Muscle of arm (tissue), 14 donors: Measurements from ENCODE around the gene MIB1. TPM values are rescaled to one million over a fixed set of nuclear protein-coding genes. Genes with fewer than 3 reads are reported as not detected.
"Not testable (repeated sequence)": the region's sequence is repeated elsewhere in the genome, so short reads cannot be mapped to it uniquely, and the experiment has no call there.

Experiments used
- DNase-seq: peaks from one replicate; pipeline ENCODE4 v3.0.0-alpha.2; 2013
- long read RNA-seq, 11 donors: transcript quantifications; one replicate each; lab custom pipeline, GENCODE V29; 2026
- polyA plus RNA-seq, 12 donors: library from polyadenylated mRNA; unstranded; fragments of 120-200 nt; gene quantifications; one replicate each; pipeline ENCODE4 v1.2.1, GENCODE V29; 2013; ENCODE audit not compliant: insufficient read length in 12 of 12

MIB1 gene
- 10 to 100 TPM in 11 of 12 donors, not detected in 1; 30.1 to 60.6 (median 44.3) TPM for polyA plus RNA-seq
- long read RNA-seq, donor 1, full-length matches to known transcripts = 1 of 1 reads
- long read RNA-seq, donor 1, partial matches to known transcripts = 0 of 1 reads
- long read RNA-seq, donor 1, other reads (novel, unspliced or antisense) = 0 of 1 reads
- long read RNA-seq, donor 2, full-length matches to known transcripts = 5 of 256 reads
- long read RNA-seq, donor 2, partial matches to known transcripts = 132 of 256 reads
- long read RNA-seq, donor 2, other reads (novel, unspliced or antisense) = 119 of 256 reads
- long read RNA-seq, donor 3, full-length matches to known transcripts = 1 of 1 reads
- long read RNA-seq, donor 3, partial matches to known transcripts = 0 of 1 reads
- long read RNA-seq, donor 3, other reads (novel, unspliced or antisense) = 0 of 1 reads
- long read RNA-seq, donor 4, full-length matches to known transcripts = 1 of 1 reads
- long read RNA-seq, donor 4, partial matches to known transcripts = 0 of 1 reads
- long read RNA-seq, donor 4, other reads (novel, unspliced or antisense) = 0 of 1 reads
- long read RNA-seq, donor 5, full-length matches to known transcripts = 6 of 454 reads
- long read RNA-seq, donor 5, partial matches to known transcripts = 311 of 454 reads
- long read RNA-seq, donor 5, other reads (novel, unspliced or antisense) = 137 of 454 reads
- long read RNA-seq, donor 6 = 0 reads
- long read RNA-seq, donor 7 = 0 reads
- long read RNA-seq, donor 8, full-length matches to known transcripts = 4 of 221 reads
- long read RNA-seq, donor 8, partial matches to known transcripts = 136 of 221 reads
- long read RNA-seq, donor 8, other reads (novel, unspliced or antisense) = 81 of 221 reads
- long read RNA-seq, donor 9, partial matches to known transcripts = 9 of 40 reads
- long read RNA-seq, donor 9, other reads (novel, unspliced or antisense) = 31 of 40 reads
- long read RNA-seq, donor 10, full-length matches to known transcripts = 3 of 191 reads
- long read RNA-seq, donor 10, partial matches to known transcripts = 56 of 191 reads
- long read RNA-seq, donor 10, other reads (novel, unspliced or antisense) = 132 of 191 reads
- long read RNA-seq, donor 11, partial matches to known transcripts = 55 of 132 reads
- long read RNA-seq, donor 11, other reads (novel, unspliced or antisense) = 77 of 132 reads

GRCh38 chr18:21740538-21741311 lies at the start of gene MIB1:
Gene MIB1, plus strand, starts transcription at chr18:21740792. Its CDS starts 792 bp downstream, at chr18:21741584.
- DNase-seq = peak; percentile 99

- DNase-seq = no peak
These were observed 47.3 kb upstream of the MIB1 start for GRCh38 chr18:21693322-21693721.

GRCh38 chr18:21700528-21701075 lies 40.0 kb upstream of the MIB1 start:
- DNase-seq = no peak

GRCh38 chr18:21701621-21702020 lies 39.0 kb upstream of the MIB1 start:
- no peak for DNase-seq

DNA sequence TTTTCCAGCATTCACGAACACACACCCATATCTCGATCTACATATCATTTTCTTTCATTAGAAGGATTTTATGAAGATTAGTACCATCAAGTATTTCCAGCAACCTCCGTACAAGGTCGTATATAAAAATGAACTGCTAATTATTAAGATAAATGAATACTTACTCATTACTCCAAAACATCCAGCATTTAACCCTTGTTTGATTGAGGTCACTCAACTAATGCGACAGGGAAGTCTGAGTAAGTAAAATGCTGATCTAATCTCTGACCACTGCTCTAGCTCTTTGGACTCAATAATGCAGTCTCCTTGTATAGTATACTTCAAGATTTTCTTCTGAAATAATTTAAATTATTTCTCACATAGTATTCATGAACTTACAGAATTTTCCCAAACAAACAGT lies 38.0 kb upstream of the MIB1 start:
- DNase-seq = no peak

DNA sequence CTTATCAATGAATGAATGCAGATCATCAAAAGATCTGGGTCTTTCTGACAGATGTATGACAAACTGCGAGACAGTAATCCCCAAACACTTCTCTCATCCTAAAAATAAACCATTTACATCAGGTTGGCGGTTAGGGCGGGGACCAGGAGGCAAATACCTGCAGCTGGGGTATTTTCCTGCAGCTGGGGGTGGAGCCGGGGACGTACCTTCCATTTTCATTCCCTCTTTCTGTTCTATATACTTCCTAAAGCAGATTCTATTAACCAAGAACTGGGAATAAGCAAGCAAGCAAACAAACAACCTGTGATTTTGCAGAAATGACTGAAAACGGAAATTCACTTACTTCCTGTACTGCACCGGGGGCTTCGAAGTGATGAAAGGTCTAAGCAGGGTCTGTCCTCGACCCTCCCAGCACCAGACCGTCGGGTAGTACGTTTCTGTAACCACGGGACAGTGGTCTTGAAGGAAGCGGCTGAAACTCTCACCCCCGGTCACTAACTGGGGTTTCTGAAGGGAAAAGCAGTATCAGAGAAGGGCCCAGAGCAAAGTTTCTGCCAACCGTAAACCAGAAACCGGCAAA lies 37.3 kb upstream of the MIB1 start:
- DNase-seq = peak; percentile 51

DNA sequence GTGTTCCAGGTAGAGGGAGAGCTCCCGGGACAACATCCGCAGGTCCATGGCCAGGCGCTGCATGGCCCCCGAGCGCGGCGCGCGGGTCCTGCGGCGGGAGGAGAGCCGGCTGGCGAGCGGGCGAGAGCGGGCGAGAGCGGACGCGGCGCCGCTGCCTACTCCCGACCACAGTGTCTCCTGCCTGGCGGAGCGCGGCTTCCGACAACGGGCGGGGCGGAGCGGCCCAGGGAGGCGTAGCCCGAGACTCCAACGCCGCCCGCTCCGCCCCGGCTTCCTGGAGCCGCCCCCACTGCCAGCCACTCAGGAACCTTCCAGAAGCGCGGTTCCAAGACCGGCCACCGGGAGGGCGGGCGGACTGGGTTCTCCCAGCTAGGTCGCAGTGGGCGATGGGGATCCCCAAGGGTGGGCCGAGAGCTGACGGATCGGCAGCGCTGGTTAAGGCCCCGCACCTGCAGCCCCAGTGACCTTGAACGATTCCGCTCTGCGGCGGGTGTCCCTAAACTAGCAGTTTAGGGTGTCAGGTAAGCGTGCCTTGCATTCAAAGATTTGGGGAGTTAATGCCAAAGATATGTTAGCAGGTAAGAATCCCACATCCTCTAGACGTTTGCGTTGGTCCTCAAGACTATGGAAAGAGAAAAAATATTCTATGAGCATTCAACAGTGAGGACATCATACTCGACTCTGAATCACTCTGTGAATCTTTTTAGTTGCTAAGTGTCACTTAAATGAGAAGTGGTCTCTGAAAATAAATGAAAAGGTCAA lies 35.8 kb upstream of the MIB1 start, which contains the start of gene ABHD3:
TSS of gene ABHD3 (minus strand) at position 172 of the 762 bp plus-strand sequence. CDS start at position 63, 109 bp downstream.
- DNase-seq = peak; percentile 86

DNA sequence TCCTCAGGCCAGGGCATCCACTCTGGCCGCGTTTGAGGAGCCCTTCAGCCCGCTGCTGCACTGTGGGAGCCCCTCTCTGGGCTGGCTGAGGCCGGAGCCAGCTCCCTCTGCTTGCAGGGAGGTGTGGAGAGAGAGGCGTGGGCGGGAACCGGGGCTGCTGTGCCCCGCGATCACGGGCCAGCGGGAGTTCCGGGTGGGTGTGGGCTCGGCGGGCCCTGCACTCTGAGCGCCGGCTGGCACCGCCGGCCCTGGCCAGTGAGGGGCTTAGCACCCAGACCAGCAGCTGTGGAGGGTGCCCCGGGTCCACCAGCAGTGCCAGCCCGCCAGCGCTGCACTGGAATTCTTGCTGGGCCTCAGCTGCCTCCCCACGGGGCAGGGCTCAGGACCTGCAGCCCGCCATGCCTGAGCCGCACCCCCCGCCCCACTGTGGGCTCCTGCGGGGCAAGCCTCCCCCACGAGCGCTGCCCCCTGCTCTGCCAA lies 34.2 kb upstream of the MIB1 start:
- no peak for DNase-seq

GRCh38 chr18:21707130-21707529 lies 33.5 kb upstream of the MIB1 start:
- DNase-seq = not testable (repeated sequence)

- no peak for DNase-seq
These were observed 26.1 kb upstream of the MIB1 start for GRCh38 chr18:21714474-21714873.

GRCh38 chr18:21722687-21723086 lies 17.9 kb upstream of the MIB1 start:
- DNase-seq = no peak

GRCh38 chr18:21725201-21725600 lies 15.4 kb upstream of the MIB1 start:
- no peak for DNase-seq

- DNase-seq = no peak
These were observed 12.9 kb upstream of the MIB1 start for GRCh38 chr18:21727702-21728101.

GRCh38 chr18:21733011-21733410 lies 7.6 kb upstream of the MIB1 start:
- DNase-seq = no peak

DNA sequence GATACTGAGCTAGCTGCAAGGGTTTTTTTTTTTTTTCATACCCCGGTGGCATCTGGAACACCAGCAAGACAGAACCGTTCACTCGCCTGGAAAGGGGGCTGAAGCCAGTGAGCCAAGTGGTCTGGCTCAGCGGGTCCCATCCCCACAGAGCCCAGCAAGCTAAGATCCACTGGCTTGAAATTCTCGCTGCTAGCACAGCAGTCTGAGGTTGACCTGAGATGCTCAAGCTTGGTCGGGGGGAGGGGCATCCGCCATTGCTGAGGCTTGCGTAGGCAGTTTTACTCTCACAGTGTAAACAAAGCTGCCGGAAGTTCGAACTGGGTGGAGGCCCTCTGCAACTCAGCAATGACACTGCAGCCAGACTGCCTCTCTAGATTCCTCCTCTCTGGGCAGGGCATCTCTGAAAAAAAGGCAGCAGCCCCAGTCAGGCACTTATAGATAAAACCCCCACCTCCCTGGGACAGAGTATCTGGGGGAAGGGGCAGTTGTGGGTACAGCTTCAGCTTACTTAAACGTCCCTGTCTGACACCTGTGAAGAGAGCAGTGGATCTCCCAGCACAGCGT lies 5.1 kb upstream of the MIB1 start:
- no peak for DNase-seq

DNA sequence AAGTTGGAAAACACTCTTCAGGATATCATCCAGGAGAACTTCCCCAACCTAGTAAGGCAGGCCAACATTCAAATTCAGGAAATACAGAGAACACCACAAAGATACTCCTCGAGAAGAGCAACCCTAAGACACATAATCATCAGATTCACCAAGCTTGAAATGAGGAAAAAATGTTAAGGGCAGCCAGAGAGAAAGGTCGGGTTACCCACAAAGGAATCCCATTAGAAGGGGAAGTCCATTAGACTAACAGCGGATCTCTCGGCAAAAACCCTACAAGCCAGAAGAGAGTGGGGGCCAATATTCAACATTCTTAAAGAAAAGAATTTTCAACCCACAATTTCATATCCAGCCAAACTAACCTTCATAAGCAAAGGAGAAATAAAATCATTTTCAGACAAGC lies 3.7 kb upstream of the MIB1 start:
- DNase-seq = not testable (repeated sequence)

DNA sequence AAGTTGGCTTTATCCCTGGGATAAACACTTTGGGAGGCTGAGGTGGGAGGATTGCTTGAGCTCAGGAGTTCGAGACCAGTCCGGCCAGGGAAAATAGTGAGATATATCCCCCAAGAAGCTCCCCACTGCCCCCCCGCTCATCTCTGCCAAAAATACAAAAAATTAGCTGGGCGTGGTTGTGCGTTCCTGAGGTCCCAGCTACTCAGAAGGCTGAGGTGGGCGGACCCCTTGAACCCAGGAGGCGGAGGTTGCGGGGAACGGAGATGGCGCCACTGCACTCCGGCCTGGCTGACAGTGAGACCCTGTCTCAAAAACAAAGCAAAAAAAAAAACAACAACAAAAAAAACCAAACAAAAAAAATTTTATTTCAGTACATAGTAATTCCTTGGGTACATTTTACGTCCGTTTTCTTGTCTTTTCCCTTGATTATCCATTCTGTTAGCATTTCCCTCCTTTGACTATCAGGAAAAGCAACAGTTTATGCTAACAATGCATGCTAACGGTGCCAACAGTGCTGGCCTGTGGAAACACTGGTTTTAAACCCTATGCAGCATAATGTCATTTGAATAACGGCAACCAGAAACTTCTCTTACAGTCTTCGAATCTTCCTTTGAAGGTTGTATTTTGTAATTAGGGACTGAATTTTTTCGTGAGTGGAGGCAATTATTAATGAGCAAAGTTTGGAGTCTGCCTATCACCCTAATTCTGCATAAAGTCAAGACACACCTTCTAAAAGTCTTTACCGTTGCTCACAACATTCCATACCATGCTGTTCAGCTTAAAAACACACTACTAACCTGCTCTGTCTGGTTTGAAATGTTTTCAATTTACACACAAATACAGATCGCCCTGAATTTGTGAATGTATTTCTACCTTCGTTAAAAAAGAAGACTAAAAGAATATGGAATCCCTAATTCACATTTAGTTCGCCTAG lies 721 bp upstream of the MIB1 start:
- no peak for DNase-seq

- no peak for DNase-seq
These were observed 645 bp downstream of the MIB1 start for GRCh38 chr18:21741312-21741561.
